ENCODE results near the gene TCF12. TPM values are rescaled to one million over a fixed set of nuclear protein-coding genes. Genes with fewer than 3 reads are reported as not detected.
A peak's percentile ranks its signal among the peaks of the same experiment; 100 is the strongest.
"Not testable (repeated sequence)": the region's sequence is repeated elsewhere in the genome, so short reads cannot be mapped to it uniquely, and the experiment has no call there.

The TCF12 gene
- total RNA-seq, 1 experiment from 2014 or later, result 96.2 TPM

GRCh38 chr15:56915888-56916287 is 2.6 kb upstream of the TCF12 start:
- no peak for DNase-seq (ENCODE audit: low read depth)

DNA sequence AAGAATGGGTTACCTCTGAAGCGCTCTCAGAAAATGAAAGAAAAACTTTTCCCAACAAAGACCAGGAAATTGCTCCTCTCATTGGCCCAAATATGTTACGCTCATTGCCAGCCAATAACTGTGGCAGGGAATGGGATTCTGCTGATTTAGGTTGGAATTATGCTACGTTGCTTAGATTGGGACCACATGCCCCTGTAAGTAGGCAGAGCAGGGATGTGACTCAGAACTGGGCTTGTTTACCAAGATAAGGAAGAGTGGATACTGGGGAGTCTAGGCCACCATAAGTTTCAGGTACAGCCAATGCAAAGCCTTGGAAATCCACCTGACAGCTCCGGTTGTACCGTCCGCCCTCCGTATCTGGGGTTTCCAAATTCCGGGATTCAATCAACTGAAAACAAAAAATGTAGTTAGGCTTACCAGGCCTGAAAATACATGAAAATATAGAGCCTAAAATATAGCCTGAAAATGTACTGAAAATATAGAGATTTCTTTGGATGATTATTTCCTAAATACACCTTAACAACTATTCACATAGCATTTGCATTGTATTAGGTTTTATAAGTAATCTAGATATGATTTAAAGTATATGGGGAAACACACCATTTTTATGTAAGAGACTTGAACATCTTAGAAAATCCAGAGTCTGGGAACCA is 1.5 kb upstream of the TCF12 start:
- peak; percentile 15 for DNase-seq (ENCODE audit: low read depth)

- DNase-seq (ENCODE audit: low read depth), result no peak
Observed at GRCh38 chr15:56917652-56918045, 795 bp upstream of the TCF12 start.

GRCh38 chr15:56919031-56919608 is 676 bp downstream of the TCF12 start:
- peak; percentile 58 for DNase-seq (ENCODE audit: low read depth)

GRCh38 chr15:56919609-56920366 is 1.3 kb downstream of the TCF12 start:
- peak; percentile 52 for DNase-seq (ENCODE audit: low read depth)

DNA sequence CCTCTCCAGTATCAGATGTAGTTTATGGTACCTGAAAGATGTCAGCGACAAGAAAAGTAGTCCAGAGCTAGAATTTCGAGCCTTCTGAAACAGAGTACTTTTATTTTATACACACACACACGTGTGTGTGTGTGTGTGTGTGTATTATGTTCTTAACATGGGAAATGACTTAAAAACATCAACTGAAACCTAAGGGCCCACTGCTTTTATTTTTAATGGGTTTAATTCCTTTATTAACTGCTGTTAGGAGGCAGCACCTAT is 1.9 kb downstream of the TCF12 start:
- DNase-seq (ENCODE audit: low read depth), result no peak

DNA sequence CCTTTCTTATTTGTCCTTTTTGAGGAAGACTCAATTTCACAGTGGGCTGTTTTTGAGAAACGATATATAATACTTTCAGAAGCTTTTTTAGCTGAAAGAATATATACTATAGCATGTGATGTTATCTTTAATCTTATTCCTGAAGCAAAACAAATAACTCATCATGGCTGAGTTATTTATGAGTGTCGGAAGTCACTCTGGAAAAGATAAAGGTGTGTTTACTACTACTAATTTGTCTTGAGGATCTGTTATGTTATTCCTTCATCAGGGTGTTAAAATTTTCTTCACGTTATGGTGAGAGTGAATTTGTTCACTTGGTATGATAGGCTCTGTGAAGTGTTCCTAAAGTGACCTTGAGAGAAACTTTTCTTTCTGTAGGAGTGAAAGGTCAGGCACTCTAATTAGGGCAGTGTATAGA is 4.7 kb downstream of the TCF12 start:
- DNase-seq (ENCODE audit: low read depth), result no peak

DNA sequence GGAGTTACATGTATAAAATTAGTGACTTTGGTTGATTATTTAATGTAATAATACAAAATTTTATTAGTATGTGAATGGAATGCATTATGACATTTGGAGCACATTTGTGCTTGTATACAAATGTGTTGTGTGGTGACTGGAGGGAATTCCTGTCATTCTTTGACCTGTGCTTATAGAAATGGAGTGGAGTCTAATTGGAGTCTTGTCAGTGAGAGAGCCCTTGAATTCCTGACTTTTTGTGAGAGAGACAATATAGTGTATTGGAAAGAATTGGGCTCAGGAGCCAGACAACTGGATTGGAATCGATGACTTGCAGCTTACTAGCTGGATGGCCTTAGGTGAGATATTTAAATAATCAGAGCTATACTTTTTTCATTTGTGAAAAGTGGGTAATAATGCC is 9.4 kb downstream of the TCF12 start:
- no peak for DNase-seq (ENCODE audit: low read depth)

GRCh38 chr15:56929399-56929798 is 11.0 kb downstream of the TCF12 start:
- DNase-seq (ENCODE audit: low read depth), result peak; percentile 37

DNA sequence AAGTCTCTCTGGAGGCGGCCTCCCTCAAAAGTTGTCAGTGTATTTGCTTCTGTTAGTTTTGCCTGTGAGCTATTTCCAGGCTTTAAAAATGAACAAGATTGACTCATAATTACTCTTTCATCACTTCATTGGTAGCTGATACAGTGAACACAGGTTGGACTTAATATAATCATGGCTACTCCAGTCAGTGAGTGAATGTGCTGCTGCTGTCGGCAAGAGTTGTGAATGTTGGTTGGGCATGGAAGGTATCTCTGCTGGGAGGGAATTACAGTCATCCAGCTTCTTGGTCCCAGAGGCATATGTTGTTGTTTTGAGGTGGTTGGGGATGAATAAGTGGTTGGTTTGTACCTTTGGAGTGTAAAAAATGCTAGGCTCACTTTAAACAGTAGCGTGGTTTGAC is 11.5 kb downstream of the TCF12 start:
- no peak for DNase-seq (ENCODE audit: low read depth)

DNA sequence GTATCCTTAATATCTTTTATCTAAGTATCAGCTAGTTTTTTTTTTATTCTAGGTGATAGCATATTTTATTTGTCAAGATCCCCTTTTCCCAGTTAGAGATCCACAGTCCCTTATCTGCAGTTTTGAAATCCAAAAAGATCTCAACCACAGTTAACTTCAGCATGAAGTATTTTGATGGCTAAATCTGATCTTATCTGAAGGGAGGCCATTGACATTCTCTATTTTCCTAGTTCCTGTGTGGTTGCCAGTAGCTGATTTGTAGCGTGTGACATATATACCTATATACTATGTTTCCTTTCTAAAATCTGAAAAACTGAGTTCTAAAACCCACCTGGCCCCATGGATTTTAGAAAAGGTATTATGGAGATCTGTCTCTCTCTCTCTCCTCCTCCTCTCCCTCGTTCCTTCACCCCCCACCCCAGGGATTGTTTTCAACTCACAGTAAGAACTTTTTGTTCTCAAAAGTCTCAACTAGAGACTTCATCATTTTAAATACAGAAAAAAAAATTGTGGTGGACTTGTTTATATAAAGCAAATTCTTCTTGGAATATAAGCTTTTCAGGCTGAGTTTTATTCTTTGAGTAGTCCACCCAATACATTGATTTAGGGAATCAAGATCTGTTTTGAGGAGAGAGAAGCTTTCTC is 12.3 kb downstream of the TCF12 start:
- DNase-seq (ENCODE audit: low read depth), result no peak

GRCh38 chr15:56931639-56932508 is 13.4 kb downstream of the TCF12 start:
- DNase-seq (ENCODE audit: low read depth), result no peak

GRCh38 chr15:56932509-56932868 is 14.0 kb downstream of the TCF12 start:
- DNase-seq (ENCODE audit: low read depth), result not testable (repeated sequence)

- no peak for DNase-seq (ENCODE audit: low read depth)
Observed at GRCh38 chr15:56933410-56933809, 15.0 kb downstream of the TCF12 start.

DNA sequence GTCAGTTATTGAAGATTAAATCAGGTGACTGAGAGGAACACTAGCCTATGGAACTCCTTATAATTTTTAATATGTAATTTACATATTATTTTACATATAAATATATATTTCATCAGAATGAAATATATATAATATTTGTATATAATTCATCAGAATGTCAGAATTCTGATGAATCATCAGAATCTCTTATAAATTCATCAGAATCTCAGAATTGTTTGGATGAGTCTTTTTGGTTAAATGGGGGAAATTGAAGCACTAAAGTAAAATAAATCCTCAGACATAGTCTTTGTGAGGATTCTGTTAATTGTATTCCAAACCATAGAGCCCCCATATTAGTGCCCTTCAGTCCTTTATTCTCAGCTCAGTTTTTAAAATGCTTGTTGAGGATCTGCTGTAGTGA is 15.4 kb downstream of the TCF12 start:
- DNase-seq (ENCODE audit: low read depth), result no peak

DNA sequence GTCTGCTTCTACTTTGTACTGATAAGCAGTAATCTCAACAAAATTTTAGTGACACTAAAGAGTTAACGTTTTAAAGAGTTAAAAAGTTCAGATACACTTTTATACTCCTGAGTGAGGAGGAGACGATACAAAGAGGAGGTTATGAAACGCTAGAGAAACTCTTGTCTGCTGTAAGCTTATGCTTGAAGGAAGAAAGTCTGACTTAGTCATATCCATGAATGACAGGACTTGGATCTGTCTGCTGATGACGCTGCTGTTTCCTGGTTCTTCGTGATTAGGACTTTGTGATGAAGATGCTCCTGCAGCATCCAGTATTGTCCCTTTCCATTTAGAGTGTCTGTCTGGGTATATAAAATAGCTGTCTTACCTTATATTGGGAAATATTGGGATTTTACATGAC is 15.8 kb downstream of the TCF12 start:
- peak; percentile 31 for DNase-seq (ENCODE audit: low read depth)

DNA sequence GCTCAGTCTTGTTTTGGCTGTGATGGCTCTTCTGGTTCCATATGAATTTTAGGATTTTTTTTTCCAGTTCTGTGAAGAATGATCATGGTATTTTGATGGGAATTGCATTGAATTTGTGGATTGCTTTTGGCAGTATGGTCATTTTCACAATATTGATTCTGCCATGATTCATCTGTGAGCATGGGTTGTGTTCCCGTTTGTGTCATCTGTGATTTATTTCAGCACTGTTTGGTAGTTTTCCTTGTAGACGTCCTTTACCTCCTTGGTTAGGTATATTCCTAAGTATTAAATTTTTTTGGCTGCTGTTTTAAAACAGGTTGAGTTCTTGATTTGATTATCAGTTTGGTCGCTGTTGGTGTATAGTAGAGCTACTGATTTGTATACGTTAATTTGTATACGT is 18.5 kb downstream of the TCF12 start:
- DNase-seq (ENCODE audit: low read depth), result no peak

- no peak for DNase-seq (ENCODE audit: low read depth)
Observed at GRCh38 chr15:56939257-56939656, 20.8 kb downstream of the TCF12 start.

- no peak for DNase-seq (ENCODE audit: low read depth)
Observed at GRCh38 chr15:56940388-56940787, 21.9 kb downstream of the TCF12 start.

- no peak for DNase-seq (ENCODE audit: low read depth)
Observed at GRCh38 chr15:56942118-56942517, 23.7 kb downstream of the TCF12 start.

GRCh38 chr15:56943403-56943802 is 25.0 kb downstream of the TCF12 start:
- no peak for DNase-seq (ENCODE audit: low read depth)

- no peak for DNase-seq (ENCODE audit: low read depth)
Observed at GRCh38 chr15:56944485-56944884, 26.0 kb downstream of the TCF12 start.

All from HT1080 (cell line).